ES-I3 (cell line): Measurements from ENCODE around the gene PPME1.

ENCODE experiments used
- H3K36me3 ChIP-seq: 2 replicates; pipeline ENCODE4 v1.6.1; 2013; ENCODE audit warnings: mild to moderate bottlenecking, low read length, control low read depth, moderate library complexity; ENCODE audit not compliant: insufficient read depth
- H3K4me1 ChIP-seq: 2 replicates; pipeline ENCODE4 v1.6.1; 2013; ENCODE audit warnings: mild to moderate bottlenecking, control low read depth, low read length; ENCODE audit not compliant: insufficient read depth
- H3K9ac ChIP-seq: 2 replicates; pipeline ENCODE4 v1.6.1; 2013; ENCODE audit warnings: low read depth, mild to moderate bottlenecking, low read length, moderate library complexity
- H3K9me3 ChIP-seq: 2 replicates; pipeline ENCODE4 v1.6.1; 2013; ENCODE audit warnings: mild to moderate bottlenecking, low read length, moderate library complexity; ENCODE audit not compliant: control insufficient read depth, insufficient read depth

Gene PPME1

GRCh38 chr11:74267014-74267413, 95.9 kb downstream of the PPME1 start:
- no peaks in the 10 kb centered on the region for H3K36me3 ChIP-seq
- no peaks in the 10 kb centered on the region for H3K4me1 ChIP-seq
- no peaks in the 10 kb centered on the region for H3K9me3 ChIP-seq
- no peak overlapping the region for H3K9ac ChIP-seq

- H3K4me1 ChIP-seq = no peaks in the 10 kb centered on the region
- H3K9ac ChIP-seq = no peak overlapping the region
- H3K36me3 ChIP-seq = no peaks in the 10 kb centered on the region
- H3K9me3 ChIP-seq = no peaks in the 10 kb centered on the region
Measured at GRCh38 chr11:74268456-74268855, 97.4 kb downstream of the PPME1 start.

GRCh38 chr11:74269161-74269811, 98.2 kb downstream of the PPME1 start:
- Histone ChIP-seq H3K36me3 (no peaks in the 10 kb centered on the region), H3K9ac (no peak overlapping the region), H3K4me1 (no peaks in the 10 kb centered on the region), H3K9me3 (no peaks in the 10 kb centered on the region)

GRCh38 chr11:74272276-74272675, 101.2 kb downstream of the PPME1 start:
- Histone ChIP-seq H3K9ac (no peak overlapping the region), H3K36me3 (no peaks in the 10 kb centered on the region), H3K4me1 (no peaks in the 10 kb centered on the region), H3K9me3 (no peaks in the 10 kb centered on the region)

- Histone ChIP-seq H3K4me1 (no peaks in the 10 kb centered on the region), H3K9me3 (no peaks in the 10 kb centered on the region)
Measured at GRCh38 chr11:74276581-74276980, 105.5 kb downstream of the PPME1 start.

GRCh38 chr11:74278103-74278502, 107.0 kb downstream of the PPME1 start:
- no peaks in the 10 kb centered on the region for H3K9me3 ChIP-seq

More at GRCh38 chr11:74276581-74276980, 105.5 kb downstream of the PPME1 start:
- Histone ChIP-seq H3K9ac (no peak overlapping the region), H3K36me3 (no peaks in the 10 kb centered on the region)

GRCh38 chr11:74278721-74279161, 107.7 kb downstream of the PPME1 start:
- Histone ChIP-seq H3K9ac (no peak overlapping the region), H3K4me1 (no peaks in the 10 kb centered on the region), H3K9me3 (no peaks in the 10 kb centered on the region), H3K36me3 (no peaks in the 10 kb centered on the region)

More at GRCh38 chr11:74278103-74278502, 107.0 kb downstream of the PPME1 start:
- Histone ChIP-seq H3K9ac (no peak overlapping the region), H3K36me3 (no peaks in the 10 kb centered on the region), H3K4me1 (no peaks in the 10 kb centered on the region)

- Histone ChIP-seq H3K9ac (no peak overlapping the region), H3K4me1 (no peaks in the 10 kb centered on the region), H3K36me3 (no peaks in the 10 kb centered on the region), H3K9me3 (no peaks in the 10 kb centered on the region)
Measured at GRCh38 chr11:74279256-74279655, 108.2 kb downstream of the PPME1 start.

GRCh38 chr11:74280494-74280893, 109.4 kb downstream of the PPME1 start:
- Histone ChIP-seq H3K4me1 (no peaks in the 10 kb centered on the region), H3K36me3 (no peaks in the 10 kb centered on the region), H3K9ac (no peak overlapping the region), H3K9me3 (no peaks in the 10 kb centered on the region)

GRCh38 chr11:74282421-74282820, 111.3 kb downstream of the PPME1 start:
- Histone ChIP-seq H3K9ac (no peak overlapping the region), H3K36me3 (no peaks in the 10 kb centered on the region), H3K9me3 (no peaks in the 10 kb centered on the region), H3K4me1 (no peaks in the 10 kb centered on the region)

GRCh38 chr11:74282914-74283371, 111.9 kb downstream of the PPME1 start:
- H3K4me1 ChIP-seq = no peaks in the 10 kb centered on the region
- H3K36me3 ChIP-seq = no peaks in the 10 kb centered on the region
- no peaks in the 10 kb centered on the region for H3K9me3 ChIP-seq
- H3K9ac ChIP-seq = no peak overlapping the region

GRCh38 chr11:74283580-74284180, 112.6 kb downstream of the PPME1 start:
- H3K9ac ChIP-seq = no peak overlapping the region
- H3K4me1 ChIP-seq = no peaks in the 10 kb centered on the region
- no peaks in the 10 kb centered on the region for H3K9me3 ChIP-seq
- H3K36me3 ChIP-seq = no peaks in the 10 kb centered on the region

- no peaks in the 10 kb centered on the region for H3K36me3 ChIP-seq
Measured at GRCh38 chr11:74284466-74284865, 113.4 kb downstream of the PPME1 start.

GRCh38 chr11:74288161-74288560, 117.1 kb downstream of the PPME1 start:
- Histone ChIP-seq H3K9ac (no peak overlapping the region; the same call in 1 of the 2 replicates), H3K9me3 (no peaks in the 10 kb centered on the region), H3K4me1 (no peaks in the 10 kb centered on the region), H3K36me3 (no peaks in the 10 kb centered on the region)

More at GRCh38 chr11:74284466-74284865, 113.4 kb downstream of the PPME1 start:
- Histone ChIP-seq H3K9me3 (no peaks in the 10 kb centered on the region), H3K9ac (no peak overlapping the region), H3K4me1 (no peaks in the 10 kb centered on the region)

GRCh38 chr11:74288911-74289310, 117.8 kb downstream of the PPME1 start:
- no peaks in the 10 kb centered on the region for H3K9me3 ChIP-seq
- H3K36me3 ChIP-seq = no peaks in the 10 kb centered on the region
- H3K9ac ChIP-seq = no peak overlapping the region
- no peaks in the 10 kb centered on the region for H3K4me1 ChIP-seq
